Activated CD4-positive, alpha-beta T cell treated with anti-CD3 and anti-CD28 coated beads, Interleukin-2, amount 10 ng/mL, durations not matched to agents 7 days and 5 days (primary cell): Measurements from ENCODE around the gene EEF2K. TPM values are rescaled to one million over a fixed set of nuclear protein-coding genes. Genes with fewer than 3 reads are reported as not detected.
"Not testable (repeated sequence)": the region's sequence is repeated elsewhere in the genome, so short reads cannot be mapped to it uniquely, and the experiment has no call there.

Source experiments
- CTCF ChIA-PET: fragments of 350-600 bp; sonication (Branson Sonifier 250); formaldehyde crosslinking; loops from one replicate; lab custom pipeline; 2021; ENCODE audit warnings: antibody characterized with exemption; lab: Charles Lee
- POLR2A ChIA-PET: fragments of 350-600 bp; sonication (Branson Sonifier 250); formaldehyde crosslinking; loops from one replicate; lab custom pipeline; 2021; ENCODE audit warnings: antibody characterized with exemption; lab: Charles Lee
- DNase-seq: peaks from one replicate; pipeline ENCODE4 v3.0.0-alpha.2; 2020
- H3K27ac Mint-ChIP-seq: one replicate; pipeline ENCODE4 v1.8.0; 2021; ENCODE audit warnings: mild to moderate bottlenecking, moderate library complexity, mixed read lengths
- H3K27me3 Mint-ChIP-seq: one replicate; pipeline ENCODE4 v1.8.0; 2021; ENCODE audit warnings: mixed read lengths
- H3K36me3 Mint-ChIP-seq: one replicate; pipeline ENCODE4 v1.8.0; 2021; ENCODE audit warnings: low read depth, mixed read lengths
- H3K4me1 Mint-ChIP-seq: one replicate; pipeline ENCODE4 v1.8.0; 2021; ENCODE audit warnings: mixed read lengths
- H3K4me3 Mint-ChIP-seq: one replicate; pipeline ENCODE4 v1.8.0; 2021; ENCODE audit warnings: mild to moderate bottlenecking, moderate library complexity, mixed read lengths
- H3K9me3 Mint-ChIP-seq: one replicate; pipeline ENCODE4 v1.8.0; 2021; ENCODE audit warnings: mixed read lengths
- total RNA-seq, 2 experiments: library from RNA; stranded (reverse); gene quantifications; one replicate each; pipeline ENCODE4 v1.2.3, GENCODE V29; 2021

EEF2K gene
- total RNA-seq, 2 experiments from 2014 or later: 21.9 to 23.8 TPM

GRCh38 chr16:22293137-22294106 is 87.3 kb downstream of the EEF2K start:
- Mint-ChIP-seq H3K4me3 (no peak overlapping the region), H3K36me3 (peaks cover 4% of the 10 kb centered on the region), H3K27ac (no peak overlapping the region), H3K27me3 (peaks cover 3% of the 10 kb centered on the region), H3K9me3 (no peaks in the 10 kb centered on the region), H3K4me1 (peaks cover 16% of the 10 kb centered on the region)
- CTCF ChIA-PET: interaction anchor here (0.6 kb wide), 1 partner anchor 28 kb away, joined by 3 read pairs; no protein-coding TSS in a partner anchor
- DNase-seq: no peak
- POLR2A ChIA-PET: interaction anchor here (0.6 kb wide), 1 partner anchor 29 kb away, joined by 3 read pairs; no protein-coding TSS in a partner anchor

GRCh38 chr16:22296225-22297113 is 90.4 kb downstream of the EEF2K start:
- CTCF ChIA-PET: interaction anchor here (0.6 to 4.5 kb wide), 17 partner anchors 11 to 710 kb away, joined by 3 to 48 read pairs (median 5); partner anchors contain the start of genes EEF2K and MOSMO
- Mint-ChIP-seq H3K4me1 (peaks cover 38% of the 10 kb centered on the region), H3K4me3 (peak overlapping the region; percentile 94), H3K36me3 (peaks cover 17% of the 10 kb centered on the region), H3K27ac (peak overlapping the region; percentile 98), H3K27me3 (peaks cover 3% of the 10 kb centered on the region), H3K9me3 (no peaks in the 10 kb centered on the region)
- POLR2A ChIA-PET: no interaction called here
- DNase-seq: no peak

- peak within 1 kb of the TSS; percentile 94 for H3K4me3 Mint-ChIP-seq
- H3K36me3 Mint-ChIP-seq: peaks cover 20% of the 10 kb centered on the region
- DNase-seq: peak; percentile 100
- CTCF ChIA-PET: interaction anchor here (0.6 to 4.5 kb wide), 21 partner anchors 10 to 290 kb away, joined by 3 to 48 read pairs (median 4); partner anchors contain the start of genes EEF2K and MOSMO
- peaks cover 3% of the 10 kb centered on the region for H3K27me3 Mint-ChIP-seq
- H3K4me1 Mint-ChIP-seq: peaks cover 41% of the 10 kb centered on the region
- POLR2A ChIA-PET: no interaction called here
- H3K27ac Mint-ChIP-seq: peak within 1 kb of the TSS; percentile 98
- H3K9me3 Mint-ChIP-seq: no peaks in the 10 kb centered on the region
Measured at GRCh38 chr16:22297114-22297870, 91.2 kb downstream of the EEF2K start, which contains the start of gene POLR3E. POLR3E (plus strand) TSS chr16:22297409; CDS start chr16:22302969, 5,560 bp downstream.

- Mint-ChIP-seq H3K4me1 (peaks cover 42% of the 10 kb centered on the region), H3K4me3 (peak overlapping the region; percentile 94), H3K27me3 (peaks cover 3% of the 10 kb centered on the region), H3K27ac (peak overlapping the region; percentile 98), H3K9me3 (no peaks in the 10 kb centered on the region), H3K36me3 (peaks cover 22% of the 10 kb centered on the region)
- POLR2A ChIA-PET: no interaction called here
- CTCF ChIA-PET: interaction anchor here (0.6 to 4.5 kb wide), 17 partner anchors 9 to 1109 kb away, joined by 3 to 48 read pairs (median 4); partner anchors contain the start of gene EEF2K
- peak; percentile 83 for DNase-seq
Measured at GRCh38 chr16:22297871-22298733, 92.0 kb downstream of the EEF2K start.

- ChIA-PET POLR2A (no interaction called here), CTCF (interaction anchor here (0.6 to 4.5 kb wide), 12 partner anchors 8 to 1110 kb away, joined by 3 to 48 read pairs (median 10); partner anchors contain the start of gene EEF2K)
- H3K36me3 Mint-ChIP-seq: peaks cover 25% of the 10 kb centered on the region
- H3K4me3 Mint-ChIP-seq: peak overlapping the region; percentile 94
- H3K4me1 Mint-ChIP-seq: peaks cover 42% of the 10 kb centered on the region
- no peaks in the 10 kb centered on the region for H3K9me3 Mint-ChIP-seq
- DNase-seq: no peak
- peak overlapping the region; percentile 98 for H3K27ac Mint-ChIP-seq
- H3K27me3 Mint-ChIP-seq: peaks cover 3% of the 10 kb centered on the region
Measured at GRCh38 chr16:22299036-22299435, 93.0 kb downstream of the EEF2K start.

- CTCF ChIA-PET: interaction anchor here (0.5 to 2.7 kb wide), 17 partner anchors 11 to 329 kb away, joined by 3 to 19 read pairs (median 4); no protein-coding TSS in a partner anchor
- Mint-ChIP-seq H3K27ac (peak overlapping the region; percentile 78), H3K36me3 (peaks cover 31% of the 10 kb centered on the region), H3K4me1 (peaks cover 45% of the 10 kb centered on the region), H3K27me3 (peaks cover 3% of the 10 kb centered on the region), H3K9me3 (no peaks in the 10 kb centered on the region), H3K4me3 (no peak overlapping the region)
- peak; percentile 61 for DNase-seq
- POLR2A ChIA-PET: interaction anchor here (1.1 kb wide), 1 partner anchor 94 kb away, joined by 3 read pairs; the partner anchor contains the start of gene EEF2K
Measured at GRCh38 chr16:22300427-22301071, 94.5 kb downstream of the EEF2K start.

- not testable (repeated sequence) for H3K9me3 Mint-ChIP-seq, H3K27me3 Mint-ChIP-seq, H3K4me3 Mint-ChIP-seq, DNase-seq
- peak overlapping the region; percentile 78 for H3K27ac Mint-ChIP-seq
- peaks cover 40% of the 10 kb centered on the region for H3K4me1 Mint-ChIP-seq
- POLR2A ChIA-PET: interaction anchor here (1.1 kb wide), 1 partner anchor 95 kb away, joined by 3 read pairs; the partner anchor contains the start of gene EEF2K
- H3K36me3 Mint-ChIP-seq: peaks cover 31% of the 10 kb centered on the region
- CTCF ChIA-PET: interaction anchor here (1.0 to 2.7 kb wide), 6 partner anchors 10 to 224 kb away, joined by 4 to 19 read pairs (median 6); no protein-coding TSS in a partner anchor
Measured at GRCh38 chr16:22301423-22301822, 95.3 kb downstream of the EEF2K start.

- ChIA-PET CTCF (interaction anchor here (2.0 kb wide), 1 partner anchor 17 kb away, joined by 6 read pairs; no protein-coding TSS in a partner anchor), POLR2A (no interaction called here)
- Mint-ChIP-seq H3K4me3 (no peak overlapping the region), H3K36me3 (peaks cover 29% of the 10 kb centered on the region), H3K4me1 (peaks cover 33% of the 10 kb centered on the region), H3K9me3 (no peaks in the 10 kb centered on the region), H3K27ac (no peak overlapping the region), H3K27me3 (no peaks in the 10 kb centered on the region)
- DNase-seq: no peak
Measured at GRCh38 chr16:22302776-22303363, 96.8 kb downstream of the EEF2K start.

GRCh38 chr16:22304411-22304810 is 98.3 kb downstream of the EEF2K start:
- H3K4me1 Mint-ChIP-seq: peaks cover 22% of the 10 kb centered on the region
- no peak overlapping the region for H3K27ac Mint-ChIP-seq
- H3K9me3 Mint-ChIP-seq: no peaks in the 10 kb centered on the region
- H3K27me3 Mint-ChIP-seq: no peaks in the 10 kb centered on the region
- CTCF ChIA-PET: interaction anchor here (2.7 kb wide), 1 partner anchor 14 kb away, joined by 11 read pairs; no protein-coding TSS in a partner anchor
- no peak overlapping the region for H3K4me3 Mint-ChIP-seq
- no peak for DNase-seq
- H3K36me3 Mint-ChIP-seq: peaks cover 25% of the 10 kb centered on the region
- POLR2A ChIA-PET: no interaction called here

- POLR2A ChIA-PET: no interaction called here
- H3K27ac Mint-ChIP-seq: no peak overlapping the region
- H3K36me3 Mint-ChIP-seq: peaks cover 26% of the 10 kb centered on the region
- H3K27me3 Mint-ChIP-seq: no peaks in the 10 kb centered on the region
- H3K4me1 Mint-ChIP-seq: peaks cover 7% of the 10 kb centered on the region
- no peak for DNase-seq
- CTCF ChIA-PET: interaction anchor here (0.7 to 2.7 kb wide), 5 partner anchors 9 to 94 kb away, joined by 3 to 11 read pairs (median 3); no protein-coding TSS in a partner anchor
- H3K9me3 Mint-ChIP-seq: no peaks in the 10 kb centered on the region
- no peak overlapping the region for H3K4me3 Mint-ChIP-seq
Measured at GRCh38 chr16:22306788-22307187, 100.7 kb downstream of the EEF2K start.
